22Rv1 (cell line): ENCODE measurements around the gene FRS2.

Experiments used
- ZFX ChIP-seq: fragments of 450-650 bp; IDR thresholded peaks from 2 replicates; pipeline ENCODE4 v1.6.1; 2017; ENCODE audit warnings: antibody characterized with exemption, borderline replicate concordance
- TF ChIP-seq, protein P1 (sequence below): fragments of 450-650 bp; IDR thresholded peaks from 2 replicates; pipeline ENCODE4 v1.5.1; 2017; ENCODE audit warnings: mild to moderate bottlenecking

DNA sequence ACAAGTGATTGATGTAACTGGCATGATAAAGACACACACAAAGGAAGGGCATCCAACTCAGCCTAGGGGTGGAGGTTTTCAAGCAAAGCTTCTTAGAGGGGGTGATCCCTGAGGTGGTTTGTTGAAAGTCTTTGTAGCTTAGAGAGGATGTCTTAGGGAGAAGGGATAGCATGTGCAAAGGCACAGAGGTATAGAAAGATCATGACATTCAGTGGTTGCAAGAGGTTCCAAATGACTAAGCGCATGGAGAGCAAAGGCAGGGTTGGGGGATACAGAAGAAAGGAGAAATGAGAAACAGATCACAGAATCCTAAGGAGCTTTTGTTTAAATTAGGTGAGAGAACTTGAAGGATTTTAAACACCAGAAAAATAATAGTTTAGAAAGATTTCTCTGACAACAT lies 109.9 kb downstream of the FRS2 start:
- TF ChIP-seq, protein P1, sequence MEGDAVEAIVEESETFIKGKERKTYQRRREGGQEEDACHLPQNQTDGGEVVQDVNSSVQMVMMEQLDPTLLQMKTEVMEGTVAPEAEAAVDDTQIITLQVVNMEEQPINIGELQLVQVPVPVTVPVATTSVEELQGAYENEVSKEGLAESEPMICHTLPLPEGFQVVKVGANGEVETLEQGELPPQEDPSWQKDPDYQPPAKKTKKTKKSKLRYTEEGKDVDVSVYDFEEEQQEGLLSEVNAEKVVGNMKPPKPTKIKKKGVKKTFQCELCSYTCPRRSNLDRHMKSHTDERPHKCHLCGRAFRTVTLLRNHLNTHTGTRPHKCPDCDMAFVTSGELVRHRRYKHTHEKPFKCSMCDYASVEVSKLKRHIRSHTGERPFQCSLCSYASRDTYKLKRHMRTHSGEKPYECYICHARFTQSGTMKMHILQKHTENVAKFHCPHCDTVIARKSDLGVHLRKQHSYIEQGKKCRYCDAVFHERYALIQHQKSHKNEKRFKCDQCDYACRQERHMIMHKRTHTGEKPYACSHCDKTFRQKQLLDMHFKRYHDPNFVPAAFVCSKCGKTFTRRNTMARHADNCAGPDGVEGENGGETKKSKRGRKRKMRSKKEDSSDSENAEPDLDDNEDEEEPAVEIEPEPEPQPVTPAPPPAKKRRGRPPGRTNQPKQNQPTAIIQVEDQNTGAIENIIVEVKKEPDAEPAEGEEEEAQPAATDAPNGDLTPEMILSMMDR, result no peak
- no peak for TF ChIP-seq ZFX
